ENCODE data around the gene TMTC2. TPM values are rescaled to one million over a fixed set of nuclear protein-coding genes. Genes with fewer than 3 reads are reported as not detected.

TMTC2 gene
- total RNA-seq, 1 donor from 2014 or later = 3.6 TPM

- no peaks in the 10 kb centered on the region for H3K36me3 Mint-ChIP-seq (ENCODE audit: low read depth, unreplicated experiment)
- no peaks in the 10 kb centered on the region for H3K4me1 Mint-ChIP-seq (ENCODE audit: unreplicated experiment)
- no peak overlapping the region for H3K4me3 Mint-ChIP-seq (ENCODE audit: unreplicated experiment)
- no peaks in the 10 kb centered on the region for H3K27me3 Mint-ChIP-seq (ENCODE audit: unreplicated experiment)
- DNase-seq (ENCODE audit: low spot score) = no peak
- H3K9me3 Mint-ChIP-seq (ENCODE audit: unreplicated experiment) = no peaks in the 10 kb centered on the region
- no peak for TF ChIP-seq CTCF (IDR thresholded peaks at IDR 0.05; ENCODE audit: unreplicated experiment)
- H3K27ac Mint-ChIP-seq (ENCODE audit: unreplicated experiment) = no peak overlapping the region
Observed at GRCh38 chr12:82695531-82695930, 8.8 kb downstream of the TMTC2 start.

GRCh38 chr12:82696543-82696942 is 9.8 kb downstream of the TMTC2 start:
- Mint-ChIP-seq H3K27me3 (ENCODE audit: unreplicated experiment) (peaks cover 1% of the 10 kb centered on the region), H3K9me3 (ENCODE audit: unreplicated experiment) (no peaks in the 10 kb centered on the region), H3K4me3 (ENCODE audit: unreplicated experiment) (no peak overlapping the region), H3K36me3 (ENCODE audit: low read depth, unreplicated experiment) (no peaks in the 10 kb centered on the region), H3K27ac (ENCODE audit: unreplicated experiment) (no peak overlapping the region), H3K4me1 (ENCODE audit: unreplicated experiment) (no peaks in the 10 kb centered on the region)
- TF ChIP-seq CTCF (IDR thresholded peaks at IDR 0.05; ENCODE audit: unreplicated experiment) = no peak
- DNase-seq (ENCODE audit: low spot score) = no peak

- no peak for DNase-seq (ENCODE audit: low spot score)
- H3K36me3 Mint-ChIP-seq (ENCODE audit: low read depth, unreplicated experiment) = no peaks in the 10 kb centered on the region
- TF ChIP-seq CTCF (IDR thresholded peaks at IDR 0.05; ENCODE audit: unreplicated experiment) = no peak
- no peaks in the 10 kb centered on the region for H3K9me3 Mint-ChIP-seq (ENCODE audit: unreplicated experiment)
- no peak overlapping the region for H3K4me3 Mint-ChIP-seq (ENCODE audit: unreplicated experiment)
- no peak overlapping the region for H3K27ac Mint-ChIP-seq (ENCODE audit: unreplicated experiment)
- no peaks in the 10 kb centered on the region for H3K4me1 Mint-ChIP-seq (ENCODE audit: unreplicated experiment)
- peaks cover 1% of the 10 kb centered on the region for H3K27me3 Mint-ChIP-seq (ENCODE audit: unreplicated experiment)
Observed at GRCh38 chr12:82698708-82699564, 12.2 kb downstream of the TMTC2 start.

- Mint-ChIP-seq H3K4me1 (ENCODE audit: unreplicated experiment) (no peaks in the 10 kb centered on the region), H3K4me3 (ENCODE audit: unreplicated experiment) (no peak overlapping the region), H3K27ac (ENCODE audit: unreplicated experiment) (no peak overlapping the region), H3K27me3 (ENCODE audit: unreplicated experiment) (peaks cover 2% of the 10 kb centered on the region), H3K9me3 (ENCODE audit: unreplicated experiment) (no peaks in the 10 kb centered on the region), H3K36me3 (ENCODE audit: low read depth, unreplicated experiment) (no peaks in the 10 kb centered on the region)
- no peak for TF ChIP-seq CTCF (IDR thresholded peaks at IDR 0.05; ENCODE audit: unreplicated experiment)
- no peak for DNase-seq (ENCODE audit: low spot score)
Observed at GRCh38 chr12:82705774-82706173, 19.1 kb downstream of the TMTC2 start.
